Cerebellar nuclear complex (tissue), 1 donor: ENCODE data around the gene IL17C.

Experiments used
- DNase-seq, 2 experiments: peaks; one replicate each; lab custom pipeline; 2025; lab: John Stamatoyannopoulos, UW

The IL17C gene

GRCh38 chr16:88610080-88610479 lies 28.3 kb upstream of the IL17C start:
- no peak for DNase-seq

GRCh38 chr16:88610909-88611812 lies 27.2 kb upstream of the IL17C start:
- DNase-seq: no peak

- no peak for DNase-seq
Measured at GRCh38 chr16:88613293-88613692, 25.1 kb upstream of the IL17C start.

- no peak for DNase-seq
Measured at GRCh38 chr16:88613911-88614817, 24.2 kb upstream of the IL17C start.

GRCh38 chr16:88614818-88615580 lies 23.4 kb upstream of the IL17C start:
- DNase-seq: peak in 1 of 2 experiments; percentile 55

GRCh38 chr16:88616320-88616719 lies 22.1 kb upstream of the IL17C start:
- DNase-seq: peak in 1 of 2 experiments; percentile 45

- DNase-seq: no peak
Measured at GRCh38 chr16:88616736-88617135, 21.6 kb upstream of the IL17C start.

- DNase-seq: no peak
Measured at GRCh38 chr16:88617268-88618031, 20.9 kb upstream of the IL17C start.

- no peak for DNase-seq
Measured at GRCh38 chr16:88618182-88618955, 20.0 kb upstream of the IL17C start.

- no peak for DNase-seq
Measured at GRCh38 chr16:88618956-88619667, 19.3 kb upstream of the IL17C start.

- no peak for DNase-seq
Measured at GRCh38 chr16:88619859-88620815, 18.2 kb upstream of the IL17C start.

- no peak for DNase-seq
Measured at GRCh38 chr16:88622125-88622524, 16.2 kb upstream of the IL17C start.

- DNase-seq: no peak
Measured at GRCh38 chr16:88622866-88623265, 15.5 kb upstream of the IL17C start.

- DNase-seq: no peak
Measured at GRCh38 chr16:88623858-88624257, 14.5 kb upstream of the IL17C start.

- no peak for DNase-seq
Measured at GRCh38 chr16:88624481-88624880, 13.9 kb upstream of the IL17C start.

- no peak for DNase-seq
Measured at GRCh38 chr16:88624977-88625576, 13.3 kb upstream of the IL17C start.

- DNase-seq: peak; percentile 77 to 91
Measured at GRCh38 chr16:88626646-88627045, 11.7 kb upstream of the IL17C start.
